ENCODE data around the gene KCNAB3.
"Not testable (repeated sequence)": the region's sequence is repeated elsewhere in the genome, so short reads cannot be mapped to it uniquely, and the experiment has no call there.

Gene KCNAB3

DNA sequence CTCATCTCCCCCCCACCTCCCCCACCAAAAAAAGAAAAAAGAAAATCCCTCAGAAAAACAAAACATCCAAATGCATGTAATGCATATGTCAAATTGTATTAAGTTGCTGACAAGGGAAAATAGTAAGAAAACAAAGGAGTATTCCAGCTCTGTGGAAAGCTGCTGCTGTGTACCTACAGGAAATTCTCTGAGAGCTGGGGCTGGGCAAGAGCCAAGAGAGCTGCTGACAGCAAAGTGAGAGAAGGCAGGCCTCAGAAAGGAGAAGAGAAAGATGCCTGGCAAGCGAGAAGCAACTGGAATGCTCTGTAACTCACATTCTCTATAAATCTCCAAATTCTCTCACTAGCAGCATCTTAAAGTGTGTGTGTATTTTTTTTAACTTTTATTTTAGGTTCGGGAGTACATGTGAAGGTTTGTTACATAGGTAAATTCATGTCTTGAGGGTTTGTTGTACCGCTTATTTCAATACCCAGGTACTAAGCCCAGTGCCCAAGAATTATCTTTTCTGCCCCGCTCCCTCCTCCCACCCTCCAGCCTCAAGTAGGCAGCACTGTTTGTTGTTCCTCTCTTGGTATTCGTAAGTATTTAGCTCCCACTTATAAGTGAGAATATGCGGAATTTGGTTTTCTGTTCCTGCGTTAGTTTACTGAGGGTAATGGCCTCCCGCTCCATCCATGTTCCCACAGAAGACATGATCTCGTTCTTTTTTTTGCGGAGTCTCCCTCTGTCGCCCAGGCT, 26.7 kb upstream of the KCNAB3 start (continued):
- TF ChIP-seq ZNF362 (tag by site-specific recombination; IDR thresholded peaks at IDR 0.05) (no peak), SALL2 (tag by site-specific recombination; IDR thresholded peaks at IDR 0.05; ENCODE audit: borderline replicate concordance) (no peak), ZNF704 (tag by site-specific recombination; IDR thresholded peaks at IDR 0.05) (no peak), ZNF510 (tag by site-specific recombination; IDR thresholded peaks at IDR 0.05; ENCODE audit: insufficient replicate concordance) (no peak), ZNF48 (tag by site-specific recombination; IDR thresholded peaks at IDR 0.05) (no peak), ZNF785 (tag by site-specific recombination; IDR thresholded peaks at IDR 0.05) (no peak), ZNF341 (tag by site-specific recombination; IDR thresholded peaks at IDR 0.05; ENCODE audit: low read depth) (no peak), ZNF10 (tag by site-specific recombination; IDR thresholded peaks at IDR 0.05) (no peak), ZNF707 (tag by site-specific recombination; IDR thresholded peaks at IDR 0.05) (no peak), OSR2 (tag by site-specific recombination; IDR thresholded peaks at IDR 0.05) (no peak), HIC1 (tag by site-specific recombination; IDR thresholded peaks at IDR 0.05) (no peak)
- TF ChIP-seq, protein P1, sequence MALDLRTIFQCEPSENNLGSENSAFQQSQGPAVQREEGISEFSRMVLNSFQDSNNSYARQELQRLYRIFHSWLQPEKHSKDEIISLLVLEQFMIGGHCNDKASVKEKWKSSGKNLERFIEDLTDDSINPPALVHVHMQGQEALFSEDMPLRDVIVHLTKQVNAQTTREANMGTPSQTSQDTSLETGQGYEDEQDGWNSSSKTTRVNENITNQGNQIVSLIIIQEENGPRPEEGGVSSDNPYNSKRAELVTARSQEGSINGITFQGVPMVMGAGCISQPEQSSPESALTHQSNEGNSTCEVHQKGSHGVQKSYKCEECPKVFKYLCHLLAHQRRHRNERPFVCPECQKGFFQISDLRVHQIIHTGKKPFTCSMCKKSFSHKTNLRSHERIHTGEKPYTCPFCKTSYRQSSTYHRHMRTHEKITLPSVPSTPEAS (tag by site-specific recombination; IDR thresholded peaks at IDR 0.05) = no peak

DNA sequence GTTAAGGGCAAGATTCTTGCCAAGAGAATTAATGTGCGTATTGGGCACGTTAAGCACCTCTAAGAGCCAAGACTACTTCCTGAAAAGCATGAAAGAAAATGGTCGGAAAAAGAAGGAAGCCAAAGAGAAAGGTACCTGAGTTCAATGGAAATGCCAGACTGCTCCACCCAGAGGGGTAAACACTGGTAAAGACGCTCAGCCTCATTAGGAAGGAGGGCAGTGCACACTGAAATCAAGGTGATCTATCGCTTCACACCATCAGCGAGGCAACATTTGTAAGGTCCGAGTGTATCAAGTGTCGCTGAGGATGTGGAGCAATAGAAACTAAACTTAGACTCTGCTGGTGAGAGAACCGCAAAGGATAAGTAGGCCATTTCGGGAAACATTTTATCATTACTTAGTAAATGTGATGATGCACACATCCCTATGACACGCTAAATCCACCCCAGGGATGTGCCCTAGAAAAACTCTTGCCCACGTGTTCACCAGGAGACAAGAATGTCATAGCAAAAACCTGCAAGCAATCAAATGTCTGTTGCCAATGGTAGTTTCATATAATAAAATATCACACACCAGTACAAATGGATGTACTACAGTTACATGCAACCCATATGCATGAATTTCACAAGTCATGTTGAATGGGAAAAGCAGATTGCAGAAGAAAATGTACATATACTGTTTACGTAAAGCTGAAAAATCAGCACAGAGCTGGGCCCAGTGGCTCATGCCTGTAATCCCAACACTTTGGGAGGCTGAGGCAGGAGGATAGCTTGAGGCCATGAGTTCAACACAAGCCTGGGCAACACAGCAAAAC, 26.0 kb upstream of the KCNAB3 start:
- ChIA-PET POLR2A (interaction anchor here (0.6 to 1.0 kb wide), 3 partner anchors 16 to 23 kb away, joined by 3 read pairs; no protein-coding TSS in a partner anchor), CTCF (interaction anchor here (0.6 to 0.7 kb wide), 2 partner anchors 14 to 17 kb away, joined by 3 to 4 read pairs; no protein-coding TSS in a partner anchor)
- TF ChIP-seq GLIS1 (tag by site-specific recombination; IDR thresholded peaks at IDR 0.05) = no peak
- TF ChIP-seq, protein P2, sequence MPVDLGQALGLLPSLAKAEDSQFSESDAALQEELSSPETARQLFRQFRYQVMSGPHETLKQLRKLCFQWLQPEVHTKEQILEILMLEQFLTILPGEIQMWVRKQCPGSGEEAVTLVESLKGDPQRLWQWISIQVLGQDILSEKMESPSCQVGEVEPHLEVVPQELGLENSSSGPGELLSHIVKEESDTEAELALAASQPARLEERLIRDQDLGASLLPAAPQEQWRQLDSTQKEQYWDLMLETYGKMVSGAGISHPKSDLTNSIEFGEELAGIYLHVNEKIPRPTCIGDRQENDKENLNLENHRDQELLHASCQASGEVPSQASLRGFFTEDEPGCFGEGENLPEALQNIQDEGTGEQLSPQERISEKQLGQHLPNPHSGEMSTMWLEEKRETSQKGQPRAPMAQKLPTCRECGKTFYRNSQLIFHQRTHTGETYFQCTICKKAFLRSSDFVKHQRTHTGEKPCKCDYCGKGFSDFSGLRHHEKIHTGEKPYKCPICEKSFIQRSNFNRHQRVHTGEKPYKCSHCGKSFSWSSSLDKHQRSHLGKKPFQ (tag by site-specific recombination; IDR thresholded peaks at IDR 0.05) = no peak
- TF ChIP-seq ZNF658 (tag by site-specific recombination; IDR thresholded peaks at IDR 0.05) = no peak
- TF ChIP-seq ZNF302 (tag by site-specific recombination; IDR thresholded peaks at IDR 0.05; ENCODE audit: low read depth) = no peak
- no peak for TF ChIP-seq GFI1B (tag by site-specific recombination; IDR thresholded peaks at IDR 0.05)

DNA sequence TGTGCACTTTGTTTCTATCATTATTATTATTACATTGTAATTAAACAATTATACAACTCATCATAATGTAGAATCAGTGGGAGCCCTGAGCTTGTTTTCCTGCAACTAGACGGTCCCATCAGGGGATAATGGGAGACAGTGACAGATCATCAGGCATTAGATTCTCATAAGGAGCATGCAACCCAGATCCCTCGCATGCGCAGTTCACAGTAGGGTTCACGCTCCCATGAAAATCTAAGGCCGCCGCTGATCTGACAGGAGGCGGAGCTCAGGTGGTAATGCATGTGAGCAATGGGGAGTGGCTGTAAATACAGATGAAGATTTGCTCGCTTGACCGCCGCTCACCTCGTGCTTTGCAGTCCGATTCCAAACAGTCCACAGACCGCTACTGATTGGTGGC, 23.6 kb upstream of the KCNAB3 start:
- H3K27ac ChIP-seq (ENCODE audit: extremely low read depth, low read depth, low read length); H3K9me3 ChIP-seq (ENCODE audit: control insufficient read depth, insufficient read depth, low read depth, low read length); H3K4me3 ChIP-seq (ENCODE audit: low read depth, low read length); POLR2A ChIA-PET; H3K4me1 ChIP-seq (ENCODE audit: control insufficient read depth, insufficient read depth, low read length): not testable (repeated sequence)
- CTCF ChIA-PET = interaction anchor here (0.7 to 1.4 kb wide), 2 partner anchors 33 to 37 kb away, joined by 3 to 4 read pairs; no protein-coding TSS in a partner anchor
- H3K36me3 ChIP-seq (ENCODE audit: control insufficient read depth in 2 of 2, insufficient read depth in 1 of 2, low read length in 2 of 2) = peaks cover 20 to 24% of the 10 kb centered on the region in 2 experiments

More for the DNA sequence above, 26.0 kb upstream of the KCNAB3 start:
- Histone ChIP-seq H3K27ac (ENCODE audit: extremely low read depth, low read depth, low read length) (no peak overlapping the region), H3K4me1 (ENCODE audit: control insufficient read depth, insufficient read depth, low read length) (no peaks in the 10 kb centered on the region), H3K9me3 (ENCODE audit: control insufficient read depth, insufficient read depth, low read depth, low read length) (no peaks in the 10 kb centered on the region), H3K4me3 (ENCODE audit: low read depth, low read length) (no peak overlapping the region), H3K36me3 (ENCODE audit: control insufficient read depth in 2 of 2, insufficient read depth in 1 of 2, low read length in 2 of 2) (peaks cover under 1 to 1% of the 10 kb centered on the region in 2 experiments; a peak in 2 of 3 replicates)

All from HEK293 (cell line).